ENCODE results near the gene CNTRL. TPM values are rescaled to one million over a fixed set of nuclear protein-coding genes. Genes with fewer than 3 reads are reported as not detected.

CNTRL gene
- total and polyA plus RNA-seq, 2 of the 8 experiments (the other 6 are each of a cell fraction or from before 2014, with no cell fraction given), result 5.1 to 13.9 TPM

DNA sequence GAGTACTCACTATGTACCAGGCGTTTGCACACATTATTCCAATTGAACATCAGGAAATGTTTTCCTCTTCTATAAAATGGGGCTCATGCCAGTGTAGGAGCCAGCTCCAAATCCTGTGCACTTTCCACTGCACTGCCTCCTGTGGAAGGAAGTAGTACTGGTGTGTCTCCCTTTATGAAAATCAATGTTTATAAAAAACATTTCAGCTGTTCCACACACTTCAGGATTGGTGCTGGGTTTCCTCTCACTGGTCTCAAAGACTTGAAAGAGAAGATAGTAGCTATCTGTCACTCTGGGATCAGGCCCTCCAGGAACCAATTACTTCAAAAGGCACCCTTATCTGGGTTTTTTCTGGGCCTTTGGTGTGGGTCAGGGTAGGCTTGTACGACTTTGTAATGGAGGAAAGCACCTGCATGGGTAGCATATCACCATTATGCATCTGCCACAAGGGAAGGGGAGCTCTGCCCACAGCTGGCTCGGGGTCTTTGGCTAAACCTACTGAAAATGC, 94.4 kb downstream of the CNTRL start:
- Histone ChIP-seq H4K8ac (ENCODE audit: extremely low read depth, insufficient read depth, low read length) (no peak overlapping the region), H2BK12ac (ENCODE audit: low read depth, low read length) (no peak overlapping the region), H4K20me1 (replicated peaks in 1 of 2; ENCODE audit: control insufficient read depth in 1 of 2, insufficient read depth in 2 of 2, low read length in 2 of 2) (no peaks in the 10 kb centered on the region), H3K9ac (replicated peaks in 1 of 4; ENCODE audit: extremely low read depth in 1 of 4, low read depth in 3 of 4, low read length in 3 of 4) (no peak overlapping the region), H3K79me1 (ENCODE audit: low read depth, low read length) (no peaks in the 10 kb centered on the region), H2BK20ac (ENCODE audit: low read length) (no peak overlapping the region), H3K23ac (ENCODE audit: insufficient read length) (no peak overlapping the region), H3K4me3 (ENCODE audit: extremely low read depth in 1 of 4, insufficient read depth in 2 of 4, low read depth in 3 of 4, low read length in 4 of 4) (no peak overlapping the region), H2BK5ac (ENCODE audit: low read depth, low read length) (no peak overlapping the region), H3K27ac (ENCODE audit: low read depth, low read length) (no peak overlapping the region), H3K56ac (replicated peaks; ENCODE audit: insufficient read length, low read depth, low read length) (no peak overlapping the region), H2AK5ac (ENCODE audit: low read depth, low read length) (no peak overlapping the region), H4K91ac (replicated peaks; ENCODE audit: insufficient read length, low read length) (no peak overlapping the region), H3K4me2 (ENCODE audit: insufficient read depth in 1 of 2, low read depth in 2 of 2, low read length in 2 of 2) (no peak overlapping the region), H3K27me3 (replicated peaks in 1 of 4; ENCODE audit: control insufficient read depth in 3 of 4, extremely low read depth in 1 of 4, insufficient read depth in 3 of 4, low read length in 3 of 4) (no peaks in the 10 kb centered on the region), H3K4ac (replicated peaks; ENCODE audit: insufficient read length, low read depth, low read length) (no peak overlapping the region), H3K23me2 (ENCODE audit: low read depth, low read length) (no peaks in the 10 kb centered on the region), H2AFZ (ENCODE audit: low read length) (no peak overlapping the region), H3K4me1 (replicated peaks in 1 of 4; ENCODE audit: control insufficient read depth in 3 of 4, insufficient read depth in 4 of 4, low read length in 3 of 4) (no peaks in the 10 kb centered on the region), H3K14ac (ENCODE audit: insufficient read length) (no peak overlapping the region), H3K18ac (ENCODE audit: extremely low read depth, low read length) (no peak overlapping the region), H2BK15ac (ENCODE audit: low read length) (no peak overlapping the region), H3K36me3 (ENCODE audit: control insufficient read depth in 2 of 4, insufficient read depth in 4 of 4, low read length in 3 of 4) (peaks cover 0 to 9% (median 2%) of the 10 kb centered on the region in 4 experiments; a peak in 7 of 8 replicates), H3K79me2 (ENCODE audit: control insufficient read depth in 1 of 2, insufficient read depth in 2 of 2, low read length in 2 of 2) (no peaks in the 10 kb centered on the region), H3K9me3 (ENCODE audit: insufficient read depth in 2 of 2, low read depth in 1 of 2, low read length in 1 of 2) (no peaks in the 10 kb centered on the region), H2BK120ac (replicated peaks; ENCODE audit: low read depth, low read length) (no peak overlapping the region), H4K5ac (ENCODE audit: insufficient read length, low read depth, low read length) (no peak overlapping the region)
- ChIA-PET POLR2A (ENCODE audit: partially characterized antibody) (no interaction called here), CTCF (ENCODE audit: partially characterized antibody) (interaction anchor here (0.5 to 2.0 kb wide), 16 partner anchors 8 to 324 kb away, joined by 3 to 9 read pairs (median 4); no protein-coding TSS in a partner anchor)
- DNase-seq (ENCODE audit: low read depth in 1 of 2, low spot score in 2 of 2) (no peak), FAIRE-seq (no peak)
- TF ChIP-seq RAD21 (IDR thresholded peaks at IDR 0.05 in 1 of 2, conservative IDR thresholded peaks at IDR 0.05 in 1 of 2; ENCODE audit: low read depth in 2 of 2, low read length in 2 of 2) (peak; percentile 29 to 32; a peak in 2 of 4 replicates), GTF2F1 (IDR thresholded peaks at IDR 0.05; ENCODE audit: borderline replicate concordance, low read depth, low read length) (no peak), BRCA1 (IDR thresholded peaks at IDR 0.05; ENCODE audit: low read depth, low read length) (no peak)
- TF ChIP-seq, protein P1, sequence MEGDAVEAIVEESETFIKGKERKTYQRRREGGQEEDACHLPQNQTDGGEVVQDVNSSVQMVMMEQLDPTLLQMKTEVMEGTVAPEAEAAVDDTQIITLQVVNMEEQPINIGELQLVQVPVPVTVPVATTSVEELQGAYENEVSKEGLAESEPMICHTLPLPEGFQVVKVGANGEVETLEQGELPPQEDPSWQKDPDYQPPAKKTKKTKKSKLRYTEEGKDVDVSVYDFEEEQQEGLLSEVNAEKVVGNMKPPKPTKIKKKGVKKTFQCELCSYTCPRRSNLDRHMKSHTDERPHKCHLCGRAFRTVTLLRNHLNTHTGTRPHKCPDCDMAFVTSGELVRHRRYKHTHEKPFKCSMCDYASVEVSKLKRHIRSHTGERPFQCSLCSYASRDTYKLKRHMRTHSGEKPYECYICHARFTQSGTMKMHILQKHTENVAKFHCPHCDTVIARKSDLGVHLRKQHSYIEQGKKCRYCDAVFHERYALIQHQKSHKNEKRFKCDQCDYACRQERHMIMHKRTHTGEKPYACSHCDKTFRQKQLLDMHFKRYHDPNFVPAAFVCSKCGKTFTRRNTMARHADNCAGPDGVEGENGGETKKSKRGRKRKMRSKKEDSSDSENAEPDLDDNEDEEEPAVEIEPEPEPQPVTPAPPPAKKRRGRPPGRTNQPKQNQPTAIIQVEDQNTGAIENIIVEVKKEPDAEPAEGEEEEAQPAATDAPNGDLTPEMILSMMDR (IDR thresholded peaks at IDR 0.05; ENCODE audit: control extremely low read depth in 1 of 3, insufficient read depth in 1 of 3, low read depth in 1 of 3, low read length in 3 of 3), result peak in 2 of 3 experiments; percentile 3 to 43; a peak in 2 of 4 replicates
- WGBS, 2 experiments (ENCODE audit: extremely low coverage in 1 of 2, insufficient coverage in 1 of 2, insufficient read length in 1 of 2, insufficient replicate concordance in 2 of 2, low coverage in 1 of 2, low lambda C conversion rate in 2 of 2, missing lambda C conversion rate in 1 of 2), result 85% methylated on average over 3 of the region's 3 CpGs; no CpG with 5 or more reads in 1 of the 2 experiments
